ENCODE data around the gene ARID5B. TPM values are rescaled to one million over a fixed set of nuclear protein-coding genes. Genes with fewer than 3 reads are reported as not detected.
"Not testable (repeated sequence)": the region's sequence is repeated elsewhere in the genome, so short reads cannot be mapped to it uniquely, and the experiment has no call there.

The ARID5B gene
- total and polyA plus RNA-seq, 2 donors (not counting 3 experiments of a cell fraction or from before 2014, with no cell fraction given): 5.6 to 8.9 TPM

- H4K20me1 ChIP-seq (replicated peaks; ENCODE audit: control insufficient read depth, extremely low read depth, insufficient read depth, low read length): no peaks in the 10 kb centered on the region
- no peak overlapping the region for H3K9ac ChIP-seq (replicated peaks; ENCODE audit: extremely low read depth, insufficient read depth, low read length)
- H3K4me1 ChIP-seq (ENCODE audit: control insufficient read depth, extremely low read depth, insufficient read depth, low read length): peaks cover 12% of the 10 kb centered on the region
- CTCF ChIA-PET: interaction anchor here (1.9 to 2.3 kb wide), 2 partner anchors 10 to 34 kb away, joined by 5 to 13 read pairs; no protein-coding TSS in a partner anchor
- no peaks in the 10 kb centered on the region for H3K27me3 ChIP-seq (ENCODE audit: control insufficient read depth in 2 of 2, insufficient read depth in 2 of 2, low read length in 2 of 2)
- DNase-seq (ENCODE audit: low read depth, low spot score): no peak
- H3K36me3 ChIP-seq (ENCODE audit: control insufficient read depth in 2 of 2, extremely low read depth in 1 of 2, insufficient read depth in 2 of 2, low read length in 2 of 2): no peaks in the 10 kb centered on the region
- no peak for FAIRE-seq
- no peak overlapping the region for H3K4me2 ChIP-seq (ENCODE audit: insufficient read depth, low read length)
- no peaks in the 10 kb centered on the region for H3K79me2 ChIP-seq (ENCODE audit: control insufficient read depth, insufficient read depth, low read length)
- H3K4me3 ChIP-seq (replicated peaks in 1 of 3; ENCODE audit: insufficient read depth in 1 of 3, low read depth in 1 of 3, low read length in 3 of 3): no peak overlapping the region
- POLR2A ChIA-PET: no interaction called here
- H2AFZ ChIP-seq (ENCODE audit: low read depth, low read length): no peak overlapping the region
- dilution Hi-C loops (cut with MboI; ENCODE audit: extremely low pct_ligation_motif_present, low sequenced_read_pairs): no loop called here
- no peak for TF ChIP-seq POLR2AphosphoS5 (IDR thresholded peaks at IDR 0.05; ENCODE audit: insufficient read depth, low read depth, low read length)
- TF ChIP-seq EZH2 (IDR thresholded peaks at IDR 0.05; ENCODE audit: borderline replicate concordance, low read depth, low read length, severe bottlenecking): no peak
- TF ChIP-seq MYC (IDR thresholded peaks at IDR 0.05; ENCODE audit: low read depth, low read length): no peak
- TF ChIP-seq POLR2A (IDR thresholded peaks at IDR 0.05; ENCODE audit: low read depth, low read length): no peak
- TF ChIP-seq CTCF (IDR thresholded peaks at IDR 0.05; ENCODE audit: extremely low read depth in 1 of 2, insufficient read depth in 1 of 2, low read depth in 1 of 2, low read length in 2 of 2): no peak
- TF ChIP-seq MAX (IDR thresholded peaks at IDR 0.05; ENCODE audit: insufficient read depth, insufficient read length): no peak
- TF ChIP-seq GATA2 (IDR thresholded peaks at IDR 0.05; ENCODE audit: insufficient read depth, insufficient read length, low read depth, low read length): no peak
- no peak for TF ChIP-seq FOS (IDR thresholded peaks at IDR 0.05; ENCODE audit: borderline replicate concordance, insufficient read depth, low read length)
- no peak for TF ChIP-seq JUN (IDR thresholded peaks at IDR 0.05; ENCODE audit: borderline replicate concordance, insufficient read depth, insufficient read length, low read depth)
- no peak overlapping the region for H3K27ac ChIP-seq (ENCODE audit: insufficient read depth, low read depth, low read length)
- H3K9me1 ChIP-seq (replicated peaks; ENCODE audit: control insufficient read depth, extremely low read depth, insufficient read depth, low read length): no peaks in the 10 kb centered on the region
- no TSS peak for BruUV-seq (replicated peaks)
- no peaks in the 10 kb centered on the region for H3K9me3 ChIP-seq (replicated peaks; ENCODE audit: control insufficient read depth, insufficient read depth, low read length)
- intact Hi-C loops (cut with micrococcal nuclease): no loop called here
These were observed 126.5 kb downstream of the ARID5B start for GRCh38 chr10:62027841-62028501.

DNA sequence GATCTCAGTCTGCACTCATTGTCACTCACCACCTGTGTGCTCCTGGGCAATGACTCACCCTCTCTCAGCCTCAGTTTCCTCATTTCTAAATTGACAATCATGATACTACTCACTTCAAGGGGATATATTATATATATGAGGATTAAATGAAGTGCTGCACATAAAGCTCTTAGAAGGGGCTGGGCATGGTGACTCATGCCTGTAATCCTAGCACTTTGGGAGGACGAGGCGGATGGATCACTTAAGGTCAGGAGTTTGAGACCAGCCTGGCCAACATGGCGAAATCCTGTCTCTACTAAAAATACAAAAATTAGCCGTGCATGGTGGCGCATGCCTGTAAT, 127.0 kb downstream of the ARID5B start:
- DNase-seq (ENCODE audit: low read depth, low spot score); H3K9me1 ChIP-seq (replicated peaks; ENCODE audit: control insufficient read depth, extremely low read depth, insufficient read depth, low read length); H3K4me3 ChIP-seq (replicated peaks in 1 of 3; ENCODE audit: insufficient read depth in 1 of 3, low read depth in 1 of 3, low read length in 3 of 3); FAIRE-seq; BruUV-seq (replicated peaks); dilution Hi-C loops (cut with MboI; ENCODE audit: extremely low pct_ligation_motif_present, low sequenced_read_pairs); H3K27ac ChIP-seq (ENCODE audit: insufficient read depth, low read depth, low read length); H3K36me3 ChIP-seq (ENCODE audit: control insufficient read depth in 2 of 2, extremely low read depth in 1 of 2, insufficient read depth in 2 of 2, low read length in 2 of 2); POLR2A ChIA-PET; H3K4me2 ChIP-seq (ENCODE audit: insufficient read depth, low read length); H3K9ac ChIP-seq (replicated peaks; ENCODE audit: extremely low read depth, insufficient read depth, low read length); H3K9me3 ChIP-seq (replicated peaks; ENCODE audit: control insufficient read depth, insufficient read depth, low read length); H4K20me1 ChIP-seq (replicated peaks; ENCODE audit: control insufficient read depth, extremely low read depth, insufficient read depth, low read length); H2AFZ ChIP-seq (ENCODE audit: low read depth, low read length); intact Hi-C loops (cut with micrococcal nuclease); H3K27me3 ChIP-seq (ENCODE audit: control insufficient read depth in 2 of 2, insufficient read depth in 2 of 2, low read length in 2 of 2); H3K79me2 ChIP-seq (ENCODE audit: control insufficient read depth, insufficient read depth, low read length): not testable (repeated sequence)
- peaks cover 12% of the 10 kb centered on the region for H3K4me1 ChIP-seq (ENCODE audit: control insufficient read depth, extremely low read depth, insufficient read depth, low read length)
- CTCF ChIA-PET: interaction anchor here (1.2 to 2.3 kb wide), 6 partner anchors 8 to 1210 kb away, joined by 3 to 13 read pairs (median 4); no protein-coding TSS in a partner anchor

Measured in endothelial cell of umbilical vein (primary cell).